Tibial nerve (tissue), 4 donors: ENCODE results near the gene WNK4.

Experiments used
- EP300 ChIP-seq, 2 donors: sonication (generic); formaldehyde crosslinking; IDR thresholded peaks; one replicate each; pipeline ENCODE4 v1.6.1; 2017; ENCODE audit warnings: antibody characterized with exemption in 2 of 2, mild to moderate bottlenecking in 1 of 2
- POLR2A ChIP-seq, 2 donors: fragments of 450-650 bp; IDR thresholded peaks; one replicate each; pipeline ENCODE4 v1.6.1; 2017; ENCODE audit warnings: antibody characterized with exemption in 2 of 2, mild to moderate bottlenecking in 2 of 2, moderate library complexity in 2 of 2
- TF ChIP-seq, protein P1 (sequence below), 5 experiments: fragments of 200-600 bp in 3 of 5; fragments of 450-650 bp in 2 of 5; sonication (generic) in 3 of 5; IDR thresholded peaks; one replicate each; pipeline ENCODE4 v1.5.1; 2016 to 2019; ENCODE audit warnings: antibody characterized with exemption in 5 of 5, mild to moderate bottlenecking in 3 of 5, moderate library complexity in 2 of 5

DNA sequence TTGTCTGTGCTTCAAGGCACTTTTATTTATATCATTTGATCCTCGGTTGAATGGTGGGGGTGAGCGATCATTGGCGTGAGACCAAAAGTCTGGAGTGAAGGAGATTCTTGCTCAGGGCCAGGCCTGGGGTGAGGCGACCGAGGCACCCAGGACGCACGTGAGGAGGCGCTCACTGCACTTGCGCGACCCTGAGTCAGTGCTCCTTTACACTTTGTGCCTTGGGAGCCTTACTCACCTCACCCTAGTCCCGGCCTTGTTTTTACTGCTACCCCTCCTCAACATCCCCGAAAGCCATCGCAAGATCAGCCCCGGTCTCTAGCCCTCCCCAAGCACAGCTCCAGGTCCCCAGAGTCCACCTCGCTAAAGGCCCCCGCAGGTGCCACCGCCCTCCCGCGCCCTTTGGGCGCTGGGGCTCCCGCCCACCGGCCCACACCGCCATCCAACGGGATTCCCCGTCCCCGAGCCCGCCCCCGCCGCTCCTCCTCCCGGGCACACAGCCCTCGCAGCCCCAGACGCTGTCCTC lies 36.1 kb upstream of the WNK4 start:
- no peak for TF ChIP-seq EP300 (IDR thresholded peaks at IDR 0.05)
- TF ChIP-seq, protein P1, sequence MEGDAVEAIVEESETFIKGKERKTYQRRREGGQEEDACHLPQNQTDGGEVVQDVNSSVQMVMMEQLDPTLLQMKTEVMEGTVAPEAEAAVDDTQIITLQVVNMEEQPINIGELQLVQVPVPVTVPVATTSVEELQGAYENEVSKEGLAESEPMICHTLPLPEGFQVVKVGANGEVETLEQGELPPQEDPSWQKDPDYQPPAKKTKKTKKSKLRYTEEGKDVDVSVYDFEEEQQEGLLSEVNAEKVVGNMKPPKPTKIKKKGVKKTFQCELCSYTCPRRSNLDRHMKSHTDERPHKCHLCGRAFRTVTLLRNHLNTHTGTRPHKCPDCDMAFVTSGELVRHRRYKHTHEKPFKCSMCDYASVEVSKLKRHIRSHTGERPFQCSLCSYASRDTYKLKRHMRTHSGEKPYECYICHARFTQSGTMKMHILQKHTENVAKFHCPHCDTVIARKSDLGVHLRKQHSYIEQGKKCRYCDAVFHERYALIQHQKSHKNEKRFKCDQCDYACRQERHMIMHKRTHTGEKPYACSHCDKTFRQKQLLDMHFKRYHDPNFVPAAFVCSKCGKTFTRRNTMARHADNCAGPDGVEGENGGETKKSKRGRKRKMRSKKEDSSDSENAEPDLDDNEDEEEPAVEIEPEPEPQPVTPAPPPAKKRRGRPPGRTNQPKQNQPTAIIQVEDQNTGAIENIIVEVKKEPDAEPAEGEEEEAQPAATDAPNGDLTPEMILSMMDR (IDR thresholded peaks at IDR 0.05): no peak
- TF ChIP-seq POLR2A (IDR thresholded peaks at IDR 0.05): no peak
